ENCODE results near the gene KCTD5. TPM values are rescaled to one million over a fixed set of nuclear protein-coding genes. Genes with fewer than 3 reads are reported as not detected.

The KCTD5 gene
- total RNA-seq, 6 experiments from 2014 or later: 7.3 to 22.8 (median 11.1) TPM

- intact Hi-C loops (cut with DNase I): no loop called here
- Histone ChIP-seq H3K36me3 (no peaks in the 10 kb centered on the region), H3K27ac (no peak overlapping the region), H3K4me1 (peaks cover 0 to 29% (median 6%) of the 10 kb centered on the region in 4 donors), H3K4me3 (no peak overlapping the region), H3K27me3 (no peaks in the 10 kb centered on the region), H3K9me3 (no peaks in the 10 kb centered on the region)
- DNase-seq (no peak), ATAC-seq (no peak)
- 86% methylated on average over 4 of the region's 10 CpGs for WGBS (ENCODE audit: insufficient coverage, low coverage, low lambda C conversion rate, missing lambda C conversion rate)
- TF ChIP-seq CTCF (IDR thresholded peaks at IDR 0.05) (no peak), POLR2A (IDR thresholded peaks at IDR 0.05) (no peak)
Measured at GRCh38 chr16:2716948-2717347, 34.6 kb downstream of the KCTD5 start.

- Histone ChIP-seq H3K9me3 (no peaks in the 10 kb centered on the region), H3K27me3 (no peaks in the 10 kb centered on the region), H3K36me3 (no peaks in the 10 kb centered on the region), H3K4me1 (peaks cover 0 to 29% (median 6%) of the 10 kb centered on the region in 4 donors), H3K27ac (no peak overlapping the region), H3K4me3 (no peak overlapping the region)
- TF ChIP-seq POLR2A (IDR thresholded peaks at IDR 0.05) (no peak), CTCF (IDR thresholded peaks at IDR 0.05) (no peak)
- WGBS (ENCODE audit: insufficient coverage, low coverage, low lambda C conversion rate, missing lambda C conversion rate): 58% methylated on average over 4 of the region's 21 CpGs
- no peak for ATAC-seq
- intact Hi-C loops (cut with DNase I): no loop called here
- peak in 1 of 3 donors; percentile 17 for DNase-seq
Measured at GRCh38 chr16:2717383-2718263, 35.3 kb downstream of the KCTD5 start.

- DNase-seq: peak; percentile 76 to 81 (median 77)
- intact Hi-C loops (cut with DNase I): no loop called here
Measured at GRCh38 chr16:2719328-2720063, 37.2 kb downstream of the KCTD5 start.

GRCh38 chr16:2720064-2720457 lies 37.7 kb downstream of the KCTD5 start, which contains the start of gene PRSS27:
PRSS27 (minus strand) TSS chr16:2720224; CDS start chr16:2720160, 64 bp downstream.
- peaks cover 0 to 29% (median 6%) of the 10 kb centered on the region in 4 donors for H3K4me1 ChIP-seq
- intact Hi-C loops (cut with DNase I): no loop called here
- H3K36me3 ChIP-seq: no peaks in the 10 kb centered on the region
- WGBS (ENCODE audit: insufficient coverage, low coverage, low lambda C conversion rate, missing lambda C conversion rate): 95% methylated on average over 4 of the region's 26 CpGs
- peak within 1 kb of the TSS; percentile 54 to 68 (median 55) for H3K4me3 ChIP-seq
- no peaks in the 10 kb centered on the region for H3K27me3 ChIP-seq
- H3K9me3 ChIP-seq: no peaks in the 10 kb centered on the region
- ATAC-seq (no peak), DNase-seq (peak in 1 of 3 donors; percentile 21)
- no peak for TF ChIP-seq POLR2A (IDR thresholded peaks at IDR 0.05)
- TF ChIP-seq CTCF (IDR thresholded peaks at IDR 0.05): no peak
- peak within 1 kb of the TSS in 2 of 3 donors; percentile 12 to 63 for H3K27ac ChIP-seq

More at GRCh38 chr16:2719328-2720063, 37.2 kb downstream of the KCTD5 start:
- TF ChIP-seq POLR2A (IDR thresholded peaks at IDR 0.05): no peak
- no peak for TF ChIP-seq CTCF (IDR thresholded peaks at IDR 0.05)
- 12% methylated on average over 5 of the region's 16 CpGs for WGBS (ENCODE audit: insufficient coverage, low coverage, low lambda C conversion rate, missing lambda C conversion rate)
- Histone ChIP-seq H3K9me3 (no peaks in the 10 kb centered on the region), H3K4me1 (peaks cover 0 to 29% (median 6%) of the 10 kb centered on the region in 4 donors), H3K4me3 (no peak overlapping the region), H3K27ac (no peak overlapping the region), H3K27me3 (no peaks in the 10 kb centered on the region), H3K36me3 (no peaks in the 10 kb centered on the region)
- peak; percentile 72 to 78 (median 77) for ATAC-seq
